Measurements from ENCODE around the gene TYW1B.
"Not testable (repeated sequence)": the region's sequence is repeated elsewhere in the genome, so short reads cannot be mapped to it uniquely, and the experiment has no call there.

DNA sequence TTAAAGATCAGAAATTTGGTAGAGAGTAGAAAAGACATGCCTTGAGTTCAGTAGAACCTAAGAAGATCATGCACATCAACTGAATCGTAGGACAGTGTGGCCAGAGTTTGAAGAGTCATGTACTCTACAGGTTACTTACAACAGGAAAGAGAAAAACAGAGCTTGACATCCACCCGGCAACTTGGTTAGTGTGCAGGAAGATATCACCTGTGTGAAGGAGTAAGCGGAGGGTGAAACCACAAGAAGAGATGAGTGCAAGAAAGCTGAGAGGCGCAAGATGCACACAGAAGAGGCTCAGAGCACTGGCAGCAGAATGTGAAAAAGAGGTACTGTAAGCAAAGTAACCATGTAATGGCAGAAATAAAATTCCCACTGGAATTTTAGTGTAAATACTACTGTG is 179.4 kb downstream of the TYW1B start:
- TF ChIP-seq, protein P1, sequence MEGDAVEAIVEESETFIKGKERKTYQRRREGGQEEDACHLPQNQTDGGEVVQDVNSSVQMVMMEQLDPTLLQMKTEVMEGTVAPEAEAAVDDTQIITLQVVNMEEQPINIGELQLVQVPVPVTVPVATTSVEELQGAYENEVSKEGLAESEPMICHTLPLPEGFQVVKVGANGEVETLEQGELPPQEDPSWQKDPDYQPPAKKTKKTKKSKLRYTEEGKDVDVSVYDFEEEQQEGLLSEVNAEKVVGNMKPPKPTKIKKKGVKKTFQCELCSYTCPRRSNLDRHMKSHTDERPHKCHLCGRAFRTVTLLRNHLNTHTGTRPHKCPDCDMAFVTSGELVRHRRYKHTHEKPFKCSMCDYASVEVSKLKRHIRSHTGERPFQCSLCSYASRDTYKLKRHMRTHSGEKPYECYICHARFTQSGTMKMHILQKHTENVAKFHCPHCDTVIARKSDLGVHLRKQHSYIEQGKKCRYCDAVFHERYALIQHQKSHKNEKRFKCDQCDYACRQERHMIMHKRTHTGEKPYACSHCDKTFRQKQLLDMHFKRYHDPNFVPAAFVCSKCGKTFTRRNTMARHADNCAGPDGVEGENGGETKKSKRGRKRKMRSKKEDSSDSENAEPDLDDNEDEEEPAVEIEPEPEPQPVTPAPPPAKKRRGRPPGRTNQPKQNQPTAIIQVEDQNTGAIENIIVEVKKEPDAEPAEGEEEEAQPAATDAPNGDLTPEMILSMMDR (IDR thresholded peaks at IDR 0.05; ENCODE audit: insufficient read depth, low read length): not testable (repeated sequence)
- not testable (repeated sequence) for TF ChIP-seq POLR2AphosphoS5 (IDR thresholded peaks at IDR 0.05; ENCODE audit: low read depth); GABPA (IDR thresholded peaks at IDR 0.05; ENCODE audit: low read depth); SPI1 (IDR thresholded peaks at IDR 0.05; ENCODE audit: borderline replicate concordance, low read depth)
- TF ChIP-seq, protein P2, sequence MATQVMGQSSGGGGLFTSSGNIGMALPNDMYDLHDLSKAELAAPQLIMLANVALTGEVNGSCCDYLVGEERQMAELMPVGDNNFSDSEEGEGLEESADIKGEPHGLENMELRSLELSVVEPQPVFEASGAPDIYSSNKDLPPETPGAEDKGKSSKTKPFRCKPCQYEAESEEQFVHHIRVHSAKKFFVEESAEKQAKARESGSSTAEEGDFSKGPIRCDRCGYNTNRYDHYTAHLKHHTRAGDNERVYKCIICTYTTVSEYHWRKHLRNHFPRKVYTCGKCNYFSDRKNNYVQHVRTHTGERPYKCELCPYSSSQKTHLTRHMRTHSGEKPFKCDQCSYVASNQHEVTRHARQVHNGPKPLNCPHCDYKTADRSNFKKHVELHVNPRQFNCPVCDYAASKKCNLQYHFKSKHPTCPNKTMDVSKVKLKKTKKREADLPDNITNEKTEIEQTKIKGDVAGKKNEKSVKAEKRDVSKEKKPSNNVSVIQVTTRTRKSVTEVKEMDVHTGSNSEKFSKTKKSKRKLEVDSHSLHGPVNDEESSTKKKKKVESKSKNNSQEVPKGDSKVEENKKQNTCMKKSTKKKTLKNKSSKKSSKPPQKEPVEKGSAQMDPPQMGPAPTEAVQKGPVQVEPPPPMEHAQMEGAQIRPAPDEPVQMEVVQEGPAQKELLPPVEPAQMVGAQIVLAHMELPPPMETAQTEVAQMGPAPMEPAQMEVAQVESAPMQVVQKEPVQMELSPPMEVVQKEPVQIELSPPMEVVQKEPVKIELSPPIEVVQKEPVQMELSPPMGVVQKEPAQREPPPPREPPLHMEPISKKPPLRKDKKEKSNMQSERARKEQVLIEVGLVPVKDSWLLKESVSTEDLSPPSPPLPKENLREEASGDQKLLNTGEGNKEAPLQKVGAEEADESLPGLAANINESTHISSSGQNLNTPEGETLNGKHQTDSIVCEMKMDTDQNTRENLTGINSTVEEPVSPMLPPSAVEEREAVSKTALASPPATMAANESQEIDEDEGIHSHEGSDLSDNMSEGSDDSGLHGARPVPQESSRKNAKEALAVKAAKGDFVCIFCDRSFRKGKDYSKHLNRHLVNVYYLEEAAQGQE (IDR thresholded peaks at IDR 0.05; ENCODE audit: insufficient replicate concordance, low read depth): not testable (repeated sequence)

Measured in HL-60 (cell line).